GM18502 (cell line): Measurements from ENCODE around the gene GIPC2.
"Not testable (repeated sequence)": the region's sequence is repeated elsewhere in the genome, so short reads cannot be mapped to it uniquely, and the experiment has no call there.

Source experiments
- ATAC-seq: cut with Tn5 transposase; IDR thresholded peaks from one replicate; pipeline ENCODE4 v1.9.1; 2021; ENCODE audit warnings: mild to moderate bottlenecking; ENCODE audit not compliant: unreplicated experiment, poor library complexity

The GIPC2 gene

GRCh38 chr1:78091215-78091813 lies 45.5 kb downstream of the GIPC2 start:
- no peak for ATAC-seq

GRCh38 chr1:78091886-78092285 lies 46.1 kb downstream of the GIPC2 start:
- no peak for ATAC-seq

- ATAC-seq = no peak
Observed at GRCh38 chr1:78092643-78093042, 46.9 kb downstream of the GIPC2 start.

GRCh38 chr1:78093560-78093959 lies 47.8 kb downstream of the GIPC2 start:
- no peak for ATAC-seq

- no peak for ATAC-seq
Observed at GRCh38 chr1:78094639-78095038, 48.9 kb downstream of the GIPC2 start.

- no peak for ATAC-seq
Observed at GRCh38 chr1:78095593-78095992, 49.8 kb downstream of the GIPC2 start.

GRCh38 chr1:78096017-78096416 lies 50.3 kb downstream of the GIPC2 start:
- ATAC-seq = no peak

- no peak for ATAC-seq
Observed at GRCh38 chr1:78096976-78097375, 51.2 kb downstream of the GIPC2 start.

- no peak for ATAC-seq
Observed at GRCh38 chr1:78101051-78101450, 55.3 kb downstream of the GIPC2 start.

GRCh38 chr1:78101514-78101913 lies 55.7 kb downstream of the GIPC2 start:
- ATAC-seq = no peak

- ATAC-seq = no peak
Observed at GRCh38 chr1:78102082-78102481, 56.3 kb downstream of the GIPC2 start.

- no peak for ATAC-seq
Observed at GRCh38 chr1:78102916-78103315, 57.1 kb downstream of the GIPC2 start.

GRCh38 chr1:78104322-78104721 lies 58.6 kb downstream of the GIPC2 start:
- ATAC-seq = no peak

- not testable (repeated sequence) for ATAC-seq
Observed at GRCh38 chr1:78109659-78110058, 63.9 kb downstream of the GIPC2 start.

- ATAC-seq = no peak
Observed at GRCh38 chr1:78113156-78113916, 67.6 kb downstream of the GIPC2 start.

GRCh38 chr1:78114034-78114956 lies 68.5 kb downstream of the GIPC2 start:
- peak; percentile 93 for ATAC-seq

GRCh38 chr1:78120485-78120884 lies 74.7 kb downstream of the GIPC2 start:
- not testable (repeated sequence) for ATAC-seq

GRCh38 chr1:78121710-78122109 lies 75.9 kb downstream of the GIPC2 start:
- no peak for ATAC-seq

GRCh38 chr1:78122389-78122788 lies 76.6 kb downstream of the GIPC2 start:
- no peak for ATAC-seq

- no peak for ATAC-seq
Observed at GRCh38 chr1:78126506-78126905, 80.7 kb downstream of the GIPC2 start.
